ENCODE measurements around the gene GANC.

The GANC gene

DNA sequence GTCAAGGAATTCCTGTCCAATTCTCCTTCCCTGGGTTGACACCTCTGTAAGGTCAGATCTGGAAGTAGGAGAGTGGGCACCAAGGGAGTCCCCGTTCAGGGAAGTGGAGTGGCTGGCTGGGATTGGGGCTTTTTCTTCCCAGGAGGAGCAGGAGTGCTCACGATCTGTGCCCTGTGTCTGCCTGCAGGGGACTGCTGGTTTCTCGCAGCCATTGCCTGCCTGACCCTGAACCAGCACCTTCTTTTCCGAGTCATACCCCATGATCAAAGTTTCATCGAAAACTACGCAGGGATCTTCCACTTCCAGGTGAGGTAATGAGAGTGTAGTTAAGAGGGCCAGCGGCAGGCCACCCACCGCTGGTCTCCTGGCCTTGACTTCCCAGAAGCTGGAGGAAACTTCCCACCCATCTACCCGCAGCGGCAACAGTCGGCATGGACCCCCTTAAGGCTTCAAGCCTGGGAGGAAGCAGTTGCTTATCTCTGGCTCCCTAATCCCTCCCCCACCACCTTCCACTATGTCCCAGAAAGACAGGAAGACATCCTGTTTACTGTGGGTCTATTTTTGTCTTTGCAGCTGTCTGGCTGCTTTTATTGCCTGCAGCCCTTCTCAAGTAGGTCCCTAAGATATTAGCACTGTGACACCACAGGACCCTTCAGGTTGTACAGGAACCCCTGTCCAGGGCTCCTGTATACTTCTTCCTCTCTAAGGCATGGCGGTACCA is 113.1 kb downstream of the GANC start:
- no peak for DNase-seq

DNA sequence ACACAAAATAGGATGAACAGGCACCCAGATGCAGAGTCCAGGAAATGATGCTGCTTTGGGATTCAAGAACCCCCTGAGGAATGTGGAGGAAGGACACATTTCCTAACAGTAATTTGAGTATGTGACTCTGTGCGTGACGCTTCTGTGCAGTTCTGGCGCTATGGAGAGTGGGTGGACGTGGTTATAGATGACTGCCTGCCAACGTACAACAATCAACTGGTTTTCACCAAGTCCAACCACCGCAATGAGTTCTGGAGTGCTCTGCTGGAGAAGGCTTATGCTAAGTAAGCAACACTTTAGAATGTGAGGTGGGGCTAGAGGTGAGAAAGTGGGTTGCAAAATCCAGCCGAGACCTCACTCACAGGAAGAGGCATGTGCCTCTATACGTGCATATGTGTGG is 114.6 kb downstream of the GANC start:
- no peak for DNase-seq

DNA sequence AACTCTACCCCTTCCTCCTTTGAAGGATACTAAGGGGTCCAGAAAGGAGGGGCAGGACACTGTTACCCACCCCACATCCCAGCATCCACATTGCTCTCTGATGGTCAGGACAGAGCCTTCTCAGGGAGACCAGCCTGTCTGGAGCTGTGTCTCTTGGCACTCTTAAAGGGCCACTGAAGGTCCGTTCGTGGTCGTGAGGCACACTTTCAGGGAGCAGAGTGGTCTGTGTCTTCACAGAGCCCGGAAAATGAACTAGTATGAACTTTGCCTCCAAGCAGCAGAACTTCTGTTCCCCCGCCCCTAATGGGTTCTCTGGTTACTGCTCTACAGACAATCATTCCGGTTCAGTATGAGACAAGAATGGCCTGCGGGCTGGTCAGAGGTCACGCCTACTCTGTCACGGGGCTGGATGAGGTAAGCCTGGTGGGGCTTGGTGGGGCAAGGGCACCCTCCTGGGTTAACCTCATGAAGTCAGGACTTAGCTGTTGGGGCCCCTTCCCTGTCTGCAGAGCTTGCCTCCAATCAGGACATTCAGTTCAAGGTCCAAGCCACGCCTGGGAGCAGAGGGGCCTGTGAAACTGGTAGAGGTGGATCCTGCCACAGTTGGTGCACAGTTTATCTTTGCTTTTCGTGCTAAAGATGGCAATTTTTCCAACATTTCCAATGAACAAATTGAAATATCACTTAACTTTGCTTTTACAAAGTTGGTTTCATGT is 119.5 kb downstream of the GANC start:
- DNase-seq = no peak

DNA sequence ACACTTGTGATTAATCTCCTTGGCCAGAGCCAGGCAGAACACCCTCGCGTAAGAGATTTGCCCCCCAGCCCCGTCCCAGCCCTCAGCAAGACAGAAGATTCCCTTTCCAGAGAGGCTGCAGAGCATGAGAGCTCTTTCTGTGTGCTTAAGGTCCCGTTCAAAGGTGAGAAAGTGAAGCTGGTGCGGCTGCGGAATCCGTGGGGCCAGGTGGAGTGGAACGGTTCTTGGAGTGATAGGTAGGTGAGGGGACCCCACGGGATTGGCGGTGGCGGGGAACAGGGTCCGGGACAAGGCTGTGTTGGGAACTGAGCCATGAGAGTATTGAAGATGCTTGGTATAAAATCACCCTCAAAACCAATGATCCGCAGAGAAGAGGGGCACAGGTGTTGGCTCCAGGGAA is 121.1 kb downstream of the GANC start:
- no peak for DNase-seq

DNA sequence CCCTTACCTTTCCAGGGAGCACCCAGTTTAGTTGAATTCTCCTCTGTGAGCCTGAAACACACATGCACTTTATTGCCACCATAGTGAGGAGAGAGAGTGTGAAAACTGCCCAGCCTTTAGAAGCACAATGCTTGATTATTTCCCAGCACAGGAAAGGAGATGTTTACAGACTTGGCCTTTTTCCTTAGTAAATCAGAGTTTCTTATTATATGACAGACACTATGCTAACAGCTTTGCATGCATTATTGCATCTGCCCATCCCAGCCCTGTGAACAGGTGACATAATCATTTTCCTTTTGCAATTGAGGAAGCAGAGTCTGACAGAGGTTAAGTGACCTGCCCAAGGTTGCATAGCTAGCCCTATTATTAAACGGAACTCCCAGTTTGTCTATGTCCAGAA is 122.8 kb downstream of the GANC start:
- DNase-seq = no peak

DNA sequence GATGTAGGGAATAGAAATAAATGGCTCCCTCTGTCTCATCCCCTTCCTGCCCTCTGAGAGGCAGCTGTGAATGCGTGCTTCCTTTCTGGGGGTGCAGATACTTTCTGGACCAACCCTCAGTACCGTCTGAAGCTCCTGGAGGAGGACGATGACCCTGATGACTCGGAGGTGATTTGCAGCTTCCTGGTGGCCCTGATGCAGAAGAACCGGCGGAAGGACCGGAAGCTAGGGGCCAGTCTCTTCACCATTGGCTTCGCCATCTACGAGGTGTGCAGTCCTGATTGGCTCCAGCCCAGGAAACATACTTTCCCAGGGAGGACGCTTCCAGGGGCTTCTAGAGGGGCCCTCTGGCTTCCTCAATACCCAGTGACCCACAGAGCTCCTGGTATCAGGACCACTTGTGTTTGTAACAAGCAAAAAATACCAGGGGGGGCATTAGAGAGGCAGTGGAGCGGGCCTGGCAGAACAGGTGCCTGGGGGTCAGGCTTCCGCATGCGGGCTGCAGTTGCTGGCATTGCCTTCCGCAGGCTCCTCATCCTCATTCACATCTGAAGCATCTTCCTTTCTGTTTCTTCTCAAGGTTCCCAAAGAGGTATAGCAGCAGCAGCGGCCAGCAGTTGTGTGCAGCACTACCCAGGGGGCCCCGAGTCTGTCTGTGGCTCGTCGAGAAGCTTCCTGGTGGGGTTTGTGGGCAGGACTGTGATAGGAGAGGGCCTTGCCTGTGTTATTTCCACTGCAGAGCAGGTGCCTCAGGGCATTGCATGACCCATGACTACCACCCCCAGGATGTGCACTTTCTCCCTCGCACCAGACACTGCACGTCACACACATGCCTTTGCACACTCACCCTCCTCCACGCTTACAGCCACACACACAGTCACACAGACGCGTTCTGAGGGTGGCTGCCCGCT is 128.8 kb downstream of the GANC start:
- DNase-seq = no peak

DNA sequence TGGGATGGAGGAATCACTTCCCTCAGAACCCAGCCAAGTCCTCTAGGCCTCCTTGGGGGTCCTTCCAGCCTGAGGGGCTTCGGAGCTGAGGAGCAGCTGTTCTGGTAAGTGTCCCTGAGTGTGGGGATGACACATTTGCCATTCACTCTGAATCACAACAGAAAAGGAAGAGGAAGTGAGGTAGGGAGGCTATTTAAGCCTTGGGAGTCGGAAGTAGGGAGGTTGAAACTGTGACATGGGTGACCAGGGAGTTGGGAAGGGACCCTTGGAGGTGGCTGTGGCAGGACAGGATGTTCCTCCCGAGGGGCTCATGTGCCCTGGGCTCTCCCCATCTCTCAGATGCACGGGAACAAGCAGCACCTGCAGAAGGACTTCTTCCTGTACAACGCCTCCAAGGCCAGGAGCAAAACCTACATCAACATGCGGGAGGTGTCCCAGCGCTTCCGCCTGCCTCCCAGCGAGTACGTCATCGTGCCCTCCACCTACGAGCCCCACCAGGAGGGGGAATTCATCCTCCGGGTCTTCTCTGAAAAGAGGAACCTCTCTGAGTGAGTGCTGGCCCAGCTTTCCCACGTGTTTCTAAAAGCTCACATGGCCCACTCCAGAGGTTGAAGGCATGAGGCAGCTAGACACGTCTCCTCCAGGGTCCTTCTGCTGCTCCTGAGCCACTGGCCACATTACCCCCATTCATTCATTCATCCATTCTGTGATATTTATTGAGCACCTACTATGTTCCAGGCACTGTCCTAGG is 129.6 kb downstream of the GANC start:
- DNase-seq = no peak

DNA sequence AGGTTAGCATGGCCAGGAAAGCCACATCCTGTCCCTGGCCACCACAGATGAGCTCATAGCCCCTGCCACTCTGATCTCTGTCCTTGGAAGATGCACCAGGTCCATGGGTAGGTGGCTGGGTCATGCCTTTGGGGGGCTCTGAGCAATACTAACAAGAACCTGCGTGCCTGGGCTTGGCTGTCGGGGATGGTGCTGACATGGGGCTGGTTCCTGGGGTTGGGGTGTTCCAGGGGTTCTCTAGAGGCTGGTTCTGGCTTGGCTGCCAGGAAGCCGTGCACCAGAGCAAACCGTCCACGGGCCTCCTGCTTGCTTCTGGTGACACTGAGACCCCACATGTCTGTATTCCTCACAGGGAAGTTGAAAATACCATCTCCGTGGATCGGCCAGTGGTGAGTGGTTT is 130.4 kb downstream of the GANC start:
- no peak for DNase-seq

DNA sequence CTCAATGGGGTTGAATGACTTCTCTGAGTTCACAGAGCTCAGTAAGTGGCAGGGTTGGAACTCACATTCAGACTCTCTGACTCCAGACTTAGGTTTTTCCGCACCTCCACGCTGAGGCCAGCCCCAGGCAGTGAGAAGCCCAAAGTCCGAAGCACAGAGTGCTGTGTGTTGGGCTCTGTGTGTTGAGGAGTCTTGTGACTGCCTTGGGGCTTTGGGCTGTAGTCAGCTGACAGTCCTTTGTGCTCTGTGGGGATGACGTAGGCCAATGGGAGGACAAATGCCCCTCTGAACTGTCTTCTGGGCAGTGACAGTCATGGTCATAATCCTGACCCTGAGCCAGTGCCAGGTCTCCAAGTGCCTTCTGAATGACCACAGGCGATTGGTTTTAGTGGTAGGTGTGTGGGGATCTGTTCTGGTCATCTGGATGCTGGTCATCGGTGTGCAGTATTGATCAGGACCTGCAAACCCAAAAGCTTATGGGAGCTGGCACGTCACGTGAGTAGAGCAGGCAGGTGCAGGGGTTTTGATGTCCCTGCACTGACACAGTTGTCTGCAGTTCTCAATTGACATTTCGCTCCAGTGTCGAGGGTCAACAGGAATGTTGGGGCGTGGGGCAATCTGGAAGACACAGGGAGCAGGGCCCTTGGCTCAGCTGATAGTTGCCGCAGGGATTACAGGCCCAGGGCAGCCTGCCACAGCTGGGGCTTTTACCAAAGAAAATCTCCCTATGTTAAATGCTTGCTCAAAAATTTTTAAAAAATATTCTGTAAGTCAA is 131.6 kb downstream of the GANC start:
- DNase-seq = no peak

DNA sequence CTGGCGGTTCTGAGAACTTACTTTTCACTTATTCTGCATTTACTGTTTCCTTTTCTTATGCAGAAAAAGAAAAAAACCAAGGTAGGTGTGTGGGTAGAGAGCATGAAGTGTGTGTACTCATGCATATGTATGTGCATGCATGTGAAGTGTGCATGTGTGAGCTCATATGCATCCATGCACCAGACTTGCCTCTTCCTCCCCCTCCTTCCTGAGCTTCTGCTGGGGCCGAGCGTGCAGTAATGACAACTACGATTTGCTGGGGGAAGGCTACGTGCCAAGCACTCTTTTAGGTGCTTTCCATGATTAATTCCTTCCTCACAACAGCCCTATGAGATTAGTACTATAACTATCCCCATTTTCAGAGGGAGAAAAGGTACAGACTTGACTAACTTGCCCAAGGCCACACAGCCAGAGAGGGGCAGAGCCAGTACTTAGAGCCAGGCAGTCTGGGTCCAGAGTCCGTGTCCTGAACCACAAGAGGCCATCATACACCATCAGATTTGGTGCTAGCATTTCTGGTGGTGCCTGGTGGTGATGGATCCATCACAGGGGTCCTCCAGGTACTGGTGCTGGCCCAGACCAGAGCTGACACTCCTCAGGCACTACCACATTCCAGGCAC is 133.0 kb downstream of the GANC start:
- no peak for DNase-seq
